ENCODE measurements around the gene CCDC30.

- TF ChIP-seq CTCF (IDR thresholded peaks at IDR 0.05) (no peak), EZH2 (IDR thresholded peaks at IDR 0.05) (no peak)
These were observed 122.9 kb downstream of the CCDC30 start for GRCh38 chr1:42586016-42586415.

Measured in neural progenitor cell (in vitro differentiated cells).